Fibroblast of peridontal ligament (primary cell): Measurements from ENCODE around the gene MXI1.
A peak's percentile ranks its signal among the peaks of the same experiment; 100 is the strongest.
"Not testable (repeated sequence)": the region's sequence is repeated elsewhere in the genome, so short reads cannot be mapped to it uniquely, and the experiment has no call there.

Experiments
- DNase-seq: peaks from one replicate; pipeline ENCODE4 v3.0.0-alpha.2; 2010; ENCODE audit errors: extremely low read depth

MXI1 gene

DNA sequence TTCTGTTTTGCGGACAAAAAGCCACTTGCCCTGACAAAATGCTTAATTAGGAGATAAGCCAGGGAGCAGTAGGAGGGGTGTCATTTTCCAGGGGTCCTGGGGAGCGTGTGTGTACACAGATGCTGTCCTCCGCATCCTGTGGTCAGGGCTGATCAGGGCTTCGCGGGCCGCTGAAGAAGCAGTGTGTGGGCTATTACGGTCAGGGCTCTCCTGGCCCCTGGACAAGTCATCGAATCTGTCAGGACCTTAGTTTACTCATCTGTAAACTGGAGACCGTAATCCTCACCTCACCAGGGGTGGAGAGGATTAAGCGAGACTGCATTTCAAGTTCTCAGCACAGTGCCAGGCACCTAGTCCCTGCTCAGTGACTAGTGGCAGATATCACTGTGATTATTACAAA is 26.0 kb upstream of the MXI1 start:
- DNase-seq: no peak

- DNase-seq: no peak
Measured at GRCh38 chr10:110181911-110182310, 25.5 kb upstream of the MXI1 start.

DNA sequence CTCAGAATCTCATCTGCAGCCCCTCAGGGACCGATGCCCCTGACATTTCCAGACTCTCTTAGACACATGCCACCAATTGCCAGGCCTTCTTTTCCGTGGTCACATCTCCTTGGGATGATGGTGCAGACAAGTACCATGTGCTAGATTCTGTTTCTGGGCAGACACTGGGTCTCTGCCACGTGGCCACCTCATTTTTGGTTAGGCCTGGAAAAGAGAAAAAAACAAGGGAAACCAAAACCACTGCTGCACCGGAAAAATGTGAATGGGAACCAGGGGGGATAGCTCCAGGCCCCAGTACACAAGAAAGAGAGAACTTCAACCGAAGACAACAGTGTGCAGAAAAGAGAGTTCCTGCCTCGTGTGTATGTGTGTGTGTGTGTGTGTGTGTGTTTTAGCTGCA is 23.0 kb upstream of the MXI1 start:
- DNase-seq: no peak

- DNase-seq: not testable (repeated sequence)
Measured at GRCh38 chr10:110185646-110186182, 21.7 kb upstream of the MXI1 start.

DNA sequence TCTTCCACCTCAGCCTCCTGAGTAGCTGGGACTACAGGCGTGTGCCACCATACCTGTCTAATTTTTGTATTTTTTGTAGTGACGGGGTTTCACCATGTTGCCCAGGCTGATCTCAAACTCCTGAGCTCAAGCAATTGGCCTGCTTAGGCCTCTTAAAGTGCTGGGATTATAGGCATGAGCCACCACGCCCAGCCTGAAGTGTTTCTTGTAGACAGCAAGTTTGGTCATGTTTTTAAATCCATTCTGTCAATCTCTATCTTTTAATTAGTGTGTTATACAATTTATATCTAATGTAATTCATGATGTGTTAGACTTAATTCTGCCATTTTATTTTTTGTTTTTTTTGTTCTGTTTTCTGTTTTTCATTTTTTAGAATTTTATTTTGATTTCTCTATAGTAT is 17.2 kb upstream of the MXI1 start:
- no peak for DNase-seq

- no peak for DNase-seq
Measured at GRCh38 chr10:110192552-110192951, 14.9 kb upstream of the MXI1 start.

DNA sequence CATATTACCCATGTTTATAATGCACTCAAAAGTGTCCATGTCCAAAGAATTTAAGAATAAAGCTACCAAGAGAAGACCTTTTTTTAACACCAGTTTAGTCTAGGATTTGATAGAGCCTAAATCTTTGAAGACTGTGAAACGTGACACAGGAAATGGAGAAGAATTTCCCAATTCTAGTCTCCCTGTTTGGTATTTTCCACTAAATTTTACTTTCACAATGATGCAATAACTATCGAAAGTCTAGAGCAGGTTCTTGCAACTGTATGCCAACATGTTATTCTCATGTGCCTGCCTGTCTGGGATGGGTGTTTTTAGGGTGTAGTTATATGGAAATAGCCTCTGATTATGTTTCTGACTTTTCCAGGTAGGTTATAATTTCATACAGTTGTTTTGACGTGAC is 6.9 kb upstream of the MXI1 start:
- DNase-seq: no peak

GRCh38 chr10:110201046-110201445 is 6.4 kb upstream of the MXI1 start:
- DNase-seq: not testable (repeated sequence)

DNA sequence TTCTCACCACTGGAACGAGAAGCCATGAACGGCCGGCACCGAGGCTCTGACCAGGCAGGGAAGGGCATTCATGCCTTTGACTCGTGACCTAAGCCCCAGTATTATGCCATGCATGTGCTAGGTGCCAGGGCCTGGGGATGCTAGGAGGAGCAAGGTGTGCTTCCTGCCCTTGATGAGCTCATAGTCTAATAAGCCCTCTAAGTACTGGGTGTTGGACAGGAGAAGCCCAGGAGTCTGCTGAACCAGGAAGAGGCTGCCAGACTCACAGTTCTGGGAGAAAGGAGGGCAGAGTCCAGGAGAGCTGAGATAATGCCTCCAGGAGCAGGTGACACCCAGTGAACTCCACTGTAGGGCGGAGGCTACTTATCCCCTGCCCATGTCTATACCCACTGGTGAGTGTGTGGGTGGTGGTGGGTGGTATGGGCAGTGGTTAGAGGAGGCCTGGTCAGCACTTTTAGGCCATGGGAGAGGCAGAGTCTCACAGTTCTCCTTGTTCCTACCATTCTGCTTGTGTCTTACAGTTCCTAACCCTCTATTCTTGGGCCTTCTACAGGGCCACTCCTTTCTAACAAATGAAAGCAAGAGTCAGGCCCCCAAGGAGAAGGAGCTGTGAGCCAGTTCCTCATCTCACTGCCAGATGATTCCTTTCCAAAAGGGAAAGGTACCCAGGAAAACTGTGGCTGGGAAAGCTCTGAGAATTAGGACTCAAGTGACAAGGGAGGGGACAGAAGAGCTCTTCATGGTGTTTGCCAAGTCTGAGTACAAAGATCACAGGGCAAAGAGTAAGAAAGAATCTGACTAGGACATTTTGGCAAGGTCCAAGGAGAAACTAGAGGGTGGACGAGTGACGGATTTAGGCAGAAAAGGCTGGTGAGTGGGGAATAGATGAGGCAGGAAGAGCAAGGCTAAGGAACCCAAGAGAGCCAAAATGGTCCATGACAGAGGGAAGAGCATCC is 3.6 kb upstream of the MXI1 start:
- no peak for DNase-seq

GRCh38 chr10:110205051-110205675 is 2.2 kb upstream of the MXI1 start:
- DNase-seq: no peak

DNA sequence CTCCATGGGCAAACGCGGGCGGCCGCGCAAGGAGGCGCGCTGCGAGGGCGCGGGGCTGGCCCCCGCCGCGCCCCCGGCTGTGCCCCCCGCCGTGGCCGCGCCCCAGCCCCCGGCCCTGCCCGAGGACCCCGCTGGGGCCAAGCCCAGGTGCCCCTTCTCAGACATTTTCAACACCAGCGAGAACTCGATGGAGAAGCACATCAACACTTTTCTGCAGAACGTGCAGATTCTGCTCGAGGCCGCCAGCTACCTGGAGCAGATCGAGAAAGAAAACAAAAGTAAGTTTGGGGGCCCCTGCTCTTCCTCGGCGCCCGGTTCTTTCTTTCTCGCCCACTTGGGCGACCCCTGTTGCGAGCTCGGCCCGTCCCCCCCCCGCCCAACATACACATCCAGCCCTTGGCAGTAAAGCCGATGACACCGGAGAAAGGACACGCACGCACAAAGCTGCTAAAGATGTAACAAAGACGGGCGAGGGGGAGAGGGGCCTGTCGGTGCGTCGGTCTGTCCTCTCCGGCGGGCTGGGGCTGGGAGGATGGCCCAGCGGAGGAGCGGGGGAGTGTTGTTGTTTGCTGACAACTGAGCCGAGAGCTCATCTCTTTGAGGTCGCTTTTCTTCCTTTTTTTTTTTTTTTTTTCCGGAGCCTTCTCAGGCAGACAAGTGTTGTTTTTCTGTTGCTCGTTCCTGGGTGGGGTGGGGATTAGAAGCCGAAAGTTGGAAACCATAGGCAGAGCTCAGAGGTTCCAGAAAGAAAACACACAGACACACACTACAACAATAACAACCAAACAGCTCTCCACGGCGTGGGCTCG is 604 bp downstream of the MXI1 start:
- DNase-seq: no peak

GRCh38 chr10:110208614-110209453 is 1.4 kb downstream of the MXI1 start:
- DNase-seq: peak; percentile 48

- DNase-seq: peak; percentile 52
Measured at GRCh38 chr10:110209454-110209925, 2.1 kb downstream of the MXI1 start.

DNA sequence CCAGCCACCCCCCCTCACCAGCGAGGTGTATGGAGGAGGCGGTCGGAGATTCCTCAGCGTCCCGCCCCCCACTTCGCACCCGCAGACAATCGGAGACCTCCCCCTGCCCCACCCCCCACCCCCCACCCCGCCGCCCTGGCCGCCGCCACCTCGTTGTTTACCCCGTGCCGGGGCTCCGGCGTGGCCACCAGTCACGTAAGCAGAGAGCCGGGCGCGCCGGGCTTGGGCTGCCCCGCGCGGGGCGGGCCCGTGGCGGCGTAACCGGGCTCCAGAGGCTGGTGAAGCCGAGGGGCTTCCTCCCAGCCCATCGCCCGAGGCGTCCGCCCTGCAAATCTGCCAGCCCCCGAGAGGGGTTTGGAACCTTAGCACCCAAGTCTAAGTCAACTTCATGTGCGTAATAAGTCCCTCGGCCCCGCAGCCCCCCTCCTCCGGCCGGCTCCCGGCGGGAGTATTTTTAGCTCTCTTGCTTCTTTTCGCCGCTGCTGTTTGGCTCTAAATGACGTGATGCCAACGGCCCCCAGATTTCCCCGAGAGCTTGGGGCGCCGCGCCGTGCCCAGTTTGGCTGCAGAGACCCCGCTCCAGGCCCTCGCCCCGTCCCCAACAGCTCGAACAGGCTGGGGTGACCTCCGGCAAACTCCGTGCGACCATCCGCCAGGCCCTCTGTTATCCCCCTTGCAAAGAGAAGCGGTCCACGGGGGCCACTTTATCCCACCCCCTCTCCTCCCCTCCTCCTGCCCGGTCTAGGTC is 2.7 kb downstream of the MXI1 start:
- no peak for DNase-seq

DNA sequence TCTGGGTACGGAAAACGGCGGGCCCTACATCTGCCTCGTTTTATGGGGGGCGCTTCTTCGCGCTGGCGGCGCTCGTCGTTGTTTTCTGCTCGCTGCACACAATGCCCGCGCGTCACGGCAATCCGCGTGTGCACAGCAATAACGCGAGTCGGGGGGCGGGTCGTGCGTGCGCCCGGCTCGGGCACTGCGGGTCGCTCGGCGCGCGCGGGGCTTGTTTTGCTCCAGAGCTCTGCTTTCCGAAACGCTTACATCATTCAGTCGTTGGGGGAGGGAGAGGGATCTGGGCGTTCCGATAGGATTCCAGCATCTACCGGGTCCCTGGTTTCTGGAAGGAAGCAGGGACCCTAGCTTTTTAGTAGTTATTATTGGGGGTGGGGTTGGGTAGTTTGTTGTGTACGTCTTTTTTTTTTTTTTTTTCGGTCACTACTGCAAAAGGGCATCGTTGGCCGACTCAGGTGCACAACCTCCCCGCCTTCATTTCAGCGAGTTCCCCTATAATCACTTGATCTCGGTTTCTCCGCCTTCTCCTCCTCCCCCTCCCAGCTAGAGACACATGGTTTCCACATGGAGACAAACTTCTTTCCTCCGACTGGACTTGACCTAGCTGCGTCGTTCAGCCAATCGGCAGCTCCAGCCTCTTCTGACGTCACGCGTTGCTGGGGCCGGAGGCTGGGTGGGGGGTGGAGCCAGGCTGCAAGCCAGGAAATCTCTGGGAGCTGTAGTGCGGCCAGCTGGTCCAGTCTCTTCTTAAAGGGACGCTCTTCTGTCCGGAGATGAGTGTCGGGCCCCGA is 3.5 kb downstream of the MXI1 start:
- DNase-seq: peak; percentile 98

GRCh38 chr10:110211465-110211843 is 4.0 kb downstream of the MXI1 start:
- DNase-seq: no peak

- DNase-seq: no peak
Measured at GRCh38 chr10:110212119-110213006, 5.0 kb downstream of the MXI1 start.

- peak; percentile 39 for DNase-seq
Measured at GRCh38 chr10:110214371-110214826, 7.0 kb downstream of the MXI1 start.
